ENCODE measurements around the gene NAPA.

GRCh38 chr19:47487551-47488515, 27.0 kb downstream of the NAPA start:
- TF ChIP-seq EZH2 (IDR thresholded peaks at IDR 0.05) (no peak), POLR2AphosphoS5 (IDR thresholded peaks at IDR 0.05; ENCODE audit: borderline replicate concordance, low read depth, low read length) (no peak), FOXP2 (optimal IDR thresholded peaks at IDR 0.05; ENCODE audit: control extremely low read depth, extremely low read length, insufficient read depth) (no peak)
